Measurements from ENCODE around the gene KIF25.

GRCh38 chr6:168013250-168013915 lies 15.9 kb downstream of the KIF25 start:
- TF ChIP-seq PATZ1 (CRISPR knock-in tag; IDR thresholded peaks at IDR 0.05; ENCODE audit: borderline replicate concordance) (no peak), CREB5 (CRISPR knock-in tag; IDR thresholded peaks at IDR 0.05; ENCODE audit: low read depth) (no peak), RARB (CRISPR knock-in tag; IDR thresholded peaks at IDR 0.05) (no peak), CSDC2 (CRISPR knock-in tag; IDR thresholded peaks at IDR 0.05) (no peak), ZFP30 (CRISPR knock-in tag; IDR thresholded peaks at IDR 0.05) (no peak), BACH2 (CRISPR knock-in tag; IDR thresholded peaks at IDR 0.05; ENCODE audit: borderline replicate concordance) (no peak), TCF4 (CRISPR knock-in tag; IDR thresholded peaks at IDR 0.05; ENCODE audit: borderline replicate concordance) (no peak), SNAI2 (CRISPR knock-in tag; IDR thresholded peaks at IDR 0.05) (no peak), OSR1 (CRISPR knock-in tag; IDR thresholded peaks at IDR 0.05) (no peak), GLIS3 (CRISPR knock-in tag; IDR thresholded peaks at IDR 0.05) (no peak), ZNF565 (CRISPR knock-in tag; conservative IDR thresholded peaks at IDR 0.05; ENCODE audit: low read depth) (no peak)
